SU-DHL-6 (cell line): ENCODE measurements around the gene HACL1.
"Not testable (repeated sequence)": the region's sequence is repeated elsewhere in the genome, so short reads cannot be mapped to it uniquely, and the experiment has no call there.

Experiments
- H2AFZ ChIP-seq: fragments of 200-600 bp; sonication (generic); 2 replicates; pipeline ENCODE4 v1.6.1; 2014; ENCODE audit warnings: low read depth, mild to moderate bottlenecking, moderate library complexity, mixed read lengths, antibody characterized with exemption, low read length; ENCODE audit not compliant: severe bottlenecking
- H3F3A ChIP-seq: fragments of 200-600 bp; shearing (Covaris generic); 2 replicates; pipeline ENCODE4 v1.6.0; 2016; ENCODE audit warnings: antibody characterized with exemption, mild to moderate bottlenecking; ENCODE audit not compliant: insufficient read depth
- H3K27ac ChIP-seq: fragments of 200-600 bp; sonication (generic); 2 replicates; pipeline ENCODE4 v1.5.1; 2016; ENCODE audit warnings: low read depth, mild to moderate bottlenecking, low read length, moderate library complexity, mixed read lengths
- H3K27me3 ChIP-seq: fragments of 200-600 bp; sonication (generic), shearing (Covaris generic); 2 replicates; pipeline ENCODE4 v1.6.0; 2014; ENCODE audit warnings: mild to moderate bottlenecking, low read length
- H3K36me3 ChIP-seq: fragments of 200-600 bp; sonication (generic); 2 replicates; pipeline ENCODE4 v1.6.1; 2014; ENCODE audit warnings: mild to moderate bottlenecking, low read length, mixed read lengths
- H3K4me2 ChIP-seq: fragments of 300-600, 200-600 bp; shearing (Covaris generic), sonication (generic); 2 replicates; pipeline ENCODE4 v1.6.0; 2014; ENCODE audit warnings: low read length, low read depth, mild to moderate bottlenecking; ENCODE audit not compliant: poor library complexity, severe bottlenecking
- H3K4me3 ChIP-seq: fragments of 200-600 bp; sonication (generic); 2 replicates; pipeline ENCODE4 v1.5.1; 2014; ENCODE audit warnings: antibody characterized with exemption, low read length, mild to moderate bottlenecking, mixed read lengths; ENCODE audit not compliant: insufficient read depth, poor library complexity, severe bottlenecking
- H3K79me2 ChIP-seq: fragments of 200-600 bp; sonication (generic); 2 replicates; pipeline ENCODE4 v1.6.1; 2014; ENCODE audit warnings: mild to moderate bottlenecking, low read length, moderate library complexity; ENCODE audit not compliant: insufficient read depth
- H3K9ac ChIP-seq: fragments of 200-600 bp; sonication (generic); 2 replicates; pipeline ENCODE4 v1.7.0; 2014; ENCODE audit warnings: mild to moderate bottlenecking, low read length
- H3K9me2 ChIP-seq: fragments of 200-600 bp; sonication (generic); replicated peaks from 2 replicates; pipeline ENCODE4 v1.6.1; 2014; ENCODE audit warnings: low read length; ENCODE audit not compliant: insufficient read depth
- H3K9me3 ChIP-seq: fragments of 200-600 bp; sonication (generic); 2 replicates; pipeline ENCODE4 v1.6.1; 2014; ENCODE audit warnings: low read length, mixed read lengths; ENCODE audit not compliant: insufficient read depth
- H4K20me1 ChIP-seq: fragments of 200-600 bp; sonication (generic); 2 replicates; pipeline ENCODE4 v1.6.1; 2014; ENCODE audit warnings: low read depth, mild to moderate bottlenecking, antibody characterized with exemption, low read length, moderate library complexity, mixed read lengths
- CTCF ChIP-seq: fragments of 200-600 bp; sonication (generic); IDR thresholded peaks from one replicate; pipeline ENCODE4 v1.5.1; 2017; ENCODE audit warnings: antibody characterized with exemption, mild to moderate bottlenecking, low read length, moderate library complexity; ENCODE audit not compliant: insufficient read depth, poor library complexity, severe bottlenecking
- EZH2phosphoT487 ChIP-seq: fragments of 200-600 bp; sonication (generic), shearing (Covaris generic); conservative IDR thresholded peaks from 2 replicates; pipeline ENCODE4 v1.6.1; 2018; ENCODE audit warnings: mild to moderate bottlenecking, antibody characterized with exemption, low read length, moderate library complexity, mixed read lengths

Gene HACL1

GRCh38 chr3:15611018-15611417 is 9.6 kb upstream of the HACL1 start:
- Histone ChIP-seq H4K20me1 (no peaks in the 10 kb centered on the region), H3K36me3 (no peaks in the 10 kb centered on the region), H3K9me3 (no peaks in the 10 kb centered on the region), H3K27me3 (no peaks in the 10 kb centered on the region), H2AFZ (no peak overlapping the region), H3K27ac (no peak overlapping the region), H3K9me2 (no peaks in the 10 kb centered on the region), H3K4me2 (no peak overlapping the region), H3K79me2 (no peaks in the 10 kb centered on the region), H3K9ac (no peak overlapping the region), H3K4me3 (no peak overlapping the region), H3F3A (no peaks in the 10 kb centered on the region)
- no peak for TF ChIP-seq EZH2phosphoT487

GRCh38 chr3:15610082-15610759 is 8.9 kb upstream of the HACL1 start:
- H3K9ac ChIP-seq: no peak overlapping the region
- H4K20me1 ChIP-seq: no peaks in the 10 kb centered on the region
- H3K4me2 ChIP-seq: no peak overlapping the region
- H3F3A ChIP-seq: no peaks in the 10 kb centered on the region
- no peaks in the 10 kb centered on the region for H3K9me3 ChIP-seq
- no peaks in the 10 kb centered on the region for H3K9me2 ChIP-seq
- no peak overlapping the region for H2AFZ ChIP-seq
- no peaks in the 10 kb centered on the region for H3K36me3 ChIP-seq
- no peaks in the 10 kb centered on the region for H3K27me3 ChIP-seq
- H3K79me2 ChIP-seq: no peaks in the 10 kb centered on the region
- TF ChIP-seq CTCF (no peak), EZH2phosphoT487 (no peak)
- H3K27ac ChIP-seq: no peak overlapping the region
- no peak overlapping the region for H3K4me3 ChIP-seq

GRCh38 chr3:15606434-15606891 is 5.1 kb upstream of the HACL1 start:
- no peak for TF ChIP-seq EZH2phosphoT487
- no peak for TF ChIP-seq CTCF
- Histone ChIP-seq H3K36me3 (no peaks in the 10 kb centered on the region), H3K4me3 (no peak overlapping the region), H3F3A (no peaks in the 10 kb centered on the region), H4K20me1 (no peaks in the 10 kb centered on the region), H3K9me2 (no peaks in the 10 kb centered on the region), H3K4me2 (no peak overlapping the region), H3K9ac (no peak overlapping the region), H3K79me2 (no peaks in the 10 kb centered on the region), H3K27me3 (no peaks in the 10 kb centered on the region), H3K9me3 (no peaks in the 10 kb centered on the region), H3K27ac (no peak overlapping the region), H2AFZ (no peak overlapping the region)

GRCh38 chr3:15604584-15604983 is 3.2 kb upstream of the HACL1 start:
- not testable (repeated sequence) for H3K4me2 ChIP-seq, H4K20me1 ChIP-seq, H3K9me2 ChIP-seq, H3K9me3 ChIP-seq, H3K79me2 ChIP-seq, H3K9ac ChIP-seq, H3K27ac ChIP-seq, H2AFZ ChIP-seq, H3K4me3 ChIP-seq, H3F3A ChIP-seq, H3K27me3 ChIP-seq, H3K36me3 ChIP-seq

GRCh38 chr3:15602816-15603215 is 1.4 kb upstream of the HACL1 start:
- not testable (repeated sequence) for H3F3A ChIP-seq, H3K9me3 ChIP-seq, H4K20me1 ChIP-seq, H3K9me2 ChIP-seq, H3K9ac ChIP-seq, H2AFZ ChIP-seq, H3K79me2 ChIP-seq, H3K27me3 ChIP-seq, H3K36me3 ChIP-seq, H3K27ac ChIP-seq
- peak overlapping the region; percentile 78 for H3K4me3 ChIP-seq
- H3K4me2 ChIP-seq: peak overlapping the region; percentile 76
